Neuronal stem cell (in vitro differentiated cells): ENCODE measurements around the gene BIN1.

Source experiments
- DNase-seq: peaks from one replicate; pipeline ENCODE4 v3.0.0-alpha.2; 2013; ENCODE audit warnings: low spot score
- H2AFZ ChIP-seq: one replicate; pipeline ENCODE4 v1.6.1; 2013; ENCODE audit warnings: mild to moderate bottlenecking, low read length, inconsistent platforms
- H2AK5ac ChIP-seq: 2 replicates; pipeline ENCODE4 v1.6.1; 2013; ENCODE audit warnings: low read depth, mild to moderate bottlenecking, inconsistent platforms, low read length, moderate library complexity, mixed read lengths
- H2BK120ac ChIP-seq: 2 replicates; pipeline ENCODE4 v1.6.1; 2013; ENCODE audit warnings: low read depth, mild to moderate bottlenecking, inconsistent platforms, low read length, moderate library complexity, mixed read lengths
- H2BK12ac ChIP-seq: one replicate; pipeline ENCODE4 v1.6.1; 2013; ENCODE audit warnings: low read length, inconsistent platforms
- H2BK15ac ChIP-seq: 2 replicates; pipeline ENCODE4 v1.6.1; 2013; ENCODE audit warnings: mild to moderate bottlenecking, low read length, inconsistent platforms, mixed read lengths
- H2BK5ac ChIP-seq: one replicate; pipeline ENCODE4 v1.6.1; 2013; ENCODE audit warnings: inconsistent platforms, mild to moderate bottlenecking, low read length, moderate library complexity
- H3K14ac ChIP-seq: one replicate; pipeline ENCODE4 v1.6.1; 2013; ENCODE audit warnings: low read length, inconsistent platforms
- H3K18ac ChIP-seq: 2 replicates; pipeline ENCODE4 v1.6.1; 2013; ENCODE audit warnings: low read length, inconsistent platforms
- H3K23ac ChIP-seq: 2 replicates; pipeline ENCODE4 v1.6.1; 2013; ENCODE audit warnings: low read depth, mild to moderate bottlenecking, mixed read lengths, low read length, inconsistent platforms; ENCODE audit not compliant: poor library complexity
- H3K27ac ChIP-seq: replicated peaks from 3 replicates; pipeline ENCODE4 v1.5.1; 2013; ENCODE audit warnings: low read length, inconsistent platforms
- H3K27me3 ChIP-seq, 3 experiments: 2 replicates each; pipeline ENCODE4 v1.6.1; 2013; ENCODE audit warnings: low read length in 3 of 3, mild to moderate bottlenecking in 2 of 3, inconsistent platforms in 1 of 3, low read depth in 1 of 3, mixed read lengths in 1 of 3, moderate library complexity in 1 of 3; ENCODE audit not compliant: control insufficient read depth in 3 of 3, insufficient read depth in 3 of 3
- H3K36me3 ChIP-seq, 2 donors: replicated peaks in 1 of 2; 2 replicates each; pipeline ENCODE4 v1.6.1; 2013; ENCODE audit warnings: low read length in 2 of 2; ENCODE audit not compliant: control insufficient read depth in 2 of 2, insufficient read depth in 2 of 2
- H3K4ac ChIP-seq: 2 replicates; pipeline ENCODE4 v1.6.1; 2013; ENCODE audit warnings: inconsistent platforms, mild to moderate bottlenecking, low read length, moderate library complexity
- H3K4me1 ChIP-seq, 2 donors: 1 replicate in 1 of 2; 2 replicates in 1 of 2; pipeline ENCODE4 v1.6.1; 2013; ENCODE audit warnings: low read length in 2 of 2, low read depth in 1 of 2; ENCODE audit not compliant: control insufficient read depth in 2 of 2, insufficient read depth in 1 of 2
- H3K4me2 ChIP-seq: one replicate; pipeline ENCODE4 v1.6.1; 2013; ENCODE audit warnings: mild to moderate bottlenecking, low read length, inconsistent platforms; ENCODE audit not compliant: insufficient read depth, poor library complexity, severe bottlenecking
- H3K4me3 ChIP-seq, 2 donors: 2 replicates each; pipeline ENCODE4 v1.5.1; 2013; ENCODE audit warnings: low read length in 2 of 2, mild to moderate bottlenecking in 2 of 2, inconsistent platforms in 1 of 2, moderate library complexity in 1 of 2
- H3K79me1 ChIP-seq: one replicate; pipeline ENCODE4 v1.6.1; 2013; ENCODE audit warnings: low read depth, mild to moderate bottlenecking, inconsistent platforms, low read length, moderate library complexity
- H3K9ac ChIP-seq: one replicate; pipeline ENCODE4 v1.6.1; 2013; ENCODE audit warnings: mild to moderate bottlenecking, low read depth, low read length, inconsistent platforms; ENCODE audit not compliant: poor library complexity
- H3K9me3 ChIP-seq, 2 donors: replicated peaks in 1 of 2; 2 replicates each; pipeline versions ENCODE3 to v1.6.1; 2013; ENCODE audit warnings: low read length in 2 of 2, mild to moderate bottlenecking in 2 of 2, inconsistent platforms in 1 of 2, low read depth in 1 of 2, mixed read lengths in 1 of 2, moderate library complexity in 1 of 2; ENCODE audit not compliant: control insufficient read depth in 2 of 2, insufficient read depth in 1 of 2
- H4K8ac ChIP-seq: one replicate; pipeline ENCODE4 v1.6.1; 2013; ENCODE audit warnings: low read depth, mild to moderate bottlenecking, inconsistent platforms, low read length, moderate library complexity
- H4K91ac ChIP-seq: one replicate; pipeline ENCODE4 v1.6.1; 2013; ENCODE audit warnings: low read length, low read depth, mild to moderate bottlenecking, inconsistent platforms; ENCODE audit not compliant: poor library complexity
- WGBS, 2 donors: extraction: QIAGEN DNeasy Blood & Tissue Kit; methylation state at CpG; one replicate each; pipeline ENCODE4 v1.1.7; 2013; ENCODE audit warnings: missing lambda C conversion rate in 2 of 2, mixed read lengths in 1 of 2; ENCODE audit not compliant: insufficient read length in 2 of 2, insufficient replicate concordance in 1 of 2; ENCODE audit errors: extremely low coverage in 2 of 2; 5-methylcytosine and 5-hydroxymethylcytosine counted together

The BIN1 gene

DNA sequence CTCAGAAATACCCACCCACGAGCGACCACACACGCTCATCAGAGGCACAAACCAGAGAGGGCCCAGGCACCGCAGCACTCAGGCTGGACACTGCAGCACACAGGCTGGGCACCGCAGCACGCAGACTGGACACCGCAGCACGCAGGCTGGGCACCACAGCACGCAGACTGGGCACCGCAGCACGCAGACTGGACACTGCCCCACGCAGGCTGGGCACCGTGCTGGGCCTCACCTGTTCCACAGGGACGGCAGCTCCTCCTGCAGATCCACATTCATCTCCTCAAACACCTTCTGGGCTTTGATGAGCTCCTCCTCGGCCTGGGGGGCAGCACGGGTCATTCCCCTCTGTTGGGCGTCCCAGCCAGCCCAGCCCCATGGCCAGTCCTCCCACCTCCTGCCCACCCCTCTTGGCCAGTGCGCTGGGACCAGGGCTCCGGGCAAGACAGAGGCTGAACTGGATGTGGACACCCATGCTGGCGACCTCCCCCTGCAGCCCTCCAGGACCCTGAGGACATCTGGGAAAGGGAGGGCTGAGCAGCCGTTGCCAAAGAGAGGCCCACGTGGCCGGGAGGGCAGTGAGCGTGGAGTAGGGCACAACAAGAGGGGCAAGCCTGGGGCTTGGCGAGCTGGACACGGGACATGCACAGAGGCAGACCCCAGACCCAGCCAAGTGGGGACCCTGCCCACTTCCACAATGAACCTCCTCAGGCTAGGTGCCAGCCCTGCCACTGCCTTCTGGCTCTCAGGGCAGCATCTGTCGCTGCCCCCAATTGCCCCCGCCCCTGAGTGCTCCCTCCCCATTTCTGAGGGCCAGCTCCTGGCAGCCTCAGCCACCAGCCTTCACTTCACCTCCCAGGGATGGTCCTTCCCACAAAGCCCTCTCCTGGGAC is 43.0 kb downstream of the BIN1 start:
- Histone ChIP-seq H3K4ac (peak overlapping the region; percentile 97), H2BK120ac (peak overlapping the region; percentile 42), H3K9me3 (no peaks in the 10 kb centered on the region), H4K8ac (peak overlapping the region; percentile 4), H2BK15ac (peak overlapping the region; percentile 95), H2BK5ac (peak overlapping the region; percentile 49), H3K36me3 (peaks cover 6 to 11% of the 10 kb centered on the region in 2 donors), H2AFZ (peak overlapping the region; percentile 50), H2AK5ac (peak overlapping the region; percentile 91), H3K23ac (peak overlapping the region; percentile 97), H3K4me3 (no peak overlapping the region), H3K27me3 (no peaks in the 10 kb centered on the region), H3K27ac (peak overlapping the region; percentile 46), H3K4me1 (peaks cover 13 to 19% of the 10 kb centered on the region in 2 donors), H3K18ac (peak overlapping the region; percentile 91), H2BK12ac (peak overlapping the region; percentile 84), H3K9ac (peak overlapping the region; percentile 80), H3K14ac (peak overlapping the region; percentile 92), H3K4me2 (no peak overlapping the region), H3K79me1 (peaks cover 10% of the 10 kb centered on the region), H4K91ac (peak overlapping the region; percentile 22)
- WGBS, 2 donors = no CpG with 5 or more reads among the region's 28 CpGs
- no peak for DNase-seq

DNA sequence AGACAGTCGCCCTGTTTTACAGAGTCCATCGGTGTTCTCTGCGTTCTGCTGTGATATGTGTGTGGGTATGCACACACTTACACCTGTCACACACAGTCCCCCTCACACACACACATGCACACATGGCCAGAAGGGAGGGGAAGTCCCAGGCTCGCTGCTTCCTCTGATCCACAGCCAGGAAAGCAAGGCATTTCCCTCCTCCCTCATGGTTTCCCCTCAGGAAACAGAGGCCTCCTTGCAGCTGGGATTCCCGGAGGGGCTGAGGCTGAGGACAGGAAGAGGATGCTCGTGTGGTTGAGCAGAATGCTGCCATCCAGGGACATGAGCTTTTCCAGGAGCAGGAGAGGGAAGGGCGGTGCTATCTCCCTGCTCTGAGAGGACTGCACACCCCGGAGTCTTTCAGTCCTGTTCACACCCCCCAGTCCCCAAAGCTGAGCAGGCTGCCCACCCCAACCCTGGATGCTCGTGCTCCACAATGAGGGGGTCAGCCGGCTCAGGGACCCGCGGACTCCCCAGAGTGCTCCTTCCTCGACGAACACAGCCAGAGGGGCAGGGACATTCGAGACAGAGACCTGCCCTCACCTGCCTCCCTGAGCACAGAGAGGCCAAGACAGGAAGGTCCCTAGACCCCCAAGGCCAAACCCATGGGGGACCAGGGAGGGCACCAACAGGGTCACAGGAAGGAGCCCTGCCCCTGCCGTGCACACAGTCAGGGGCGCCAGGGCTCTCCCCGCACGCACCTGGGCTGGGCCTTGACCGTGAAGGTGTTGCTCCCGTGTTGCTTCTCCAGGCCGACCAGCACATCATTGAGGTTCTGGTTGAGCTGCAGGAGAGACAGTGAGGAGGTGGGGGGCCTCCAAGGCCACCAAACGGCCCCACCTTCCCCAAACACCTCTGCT is 45.3 kb downstream of the BIN1 start:
- Histone ChIP-seq H3K4me1 (peaks cover 12 to 16% of the 10 kb centered on the region in 2 donors), H4K91ac (no peak overlapping the region), H3K9me3 (peaks cover 0 to 3% of the 10 kb centered on the region in 2 donors), H2BK12ac (no peak overlapping the region), H3K4me3 (no peak overlapping the region), H3K14ac (peak overlapping the region; percentile 82), H2BK120ac (no peak overlapping the region), H3K36me3 (peaks cover 10% of the 10 kb centered on the region in 2 donors), H2BK5ac (peak overlapping the region; percentile 0), H3K23ac (peak overlapping the region; percentile 73), H3K18ac (peak overlapping the region; percentile 27), H3K4ac (peak overlapping the region; percentile 11), H2BK15ac (no peak overlapping the region), H3K79me1 (peaks cover 14% of the 10 kb centered on the region), H3K27me3 (no peaks in the 10 kb centered on the region), H2AK5ac (no peak overlapping the region), H3K4me2 (no peak overlapping the region), H3K9ac (no peak overlapping the region), H4K8ac (no peak overlapping the region), H2AFZ (no peak overlapping the region), H3K27ac (no peak overlapping the region)
- DNase-seq = no peak
- WGBS, 2 donors = no CpG with 5 or more reads among the region's 23 CpGs

DNA sequence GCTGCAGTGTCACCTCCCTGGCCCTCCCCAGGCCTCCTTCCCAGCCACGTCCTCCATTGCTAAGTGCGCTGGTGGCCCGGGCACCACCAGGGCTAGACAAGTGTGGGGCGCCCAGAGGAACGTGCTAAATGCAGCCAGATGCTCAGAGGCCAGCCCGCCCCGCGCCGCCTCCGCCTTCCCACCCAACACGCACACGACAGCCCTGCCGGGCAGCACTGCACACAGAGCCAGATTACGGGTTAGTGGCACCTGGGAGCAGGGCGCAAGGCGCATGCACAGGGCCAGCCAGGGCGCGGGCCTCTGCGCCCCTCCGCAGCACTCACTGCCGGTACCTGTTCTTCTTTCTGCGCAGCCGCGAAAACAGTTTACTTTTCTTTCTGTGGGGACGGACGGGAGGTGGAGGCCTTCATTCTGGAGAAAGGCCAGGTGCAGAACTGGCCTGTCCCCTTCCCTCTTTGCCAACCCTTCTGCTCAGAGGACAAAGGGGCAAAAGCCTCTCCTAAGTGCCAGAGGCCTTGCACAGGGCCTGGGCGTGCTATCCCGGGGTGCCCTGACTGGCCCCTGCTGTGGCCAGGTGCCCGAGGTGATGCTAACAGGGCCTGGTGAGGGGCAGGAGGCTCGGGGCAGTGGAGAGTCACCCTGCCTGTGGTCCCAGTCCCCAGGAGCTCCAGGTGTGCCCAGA is 46.5 kb downstream of the BIN1 start:
- Histone ChIP-seq H2BK120ac (no peak overlapping the region), H3K4me3 (no peak overlapping the region), H3K9ac (peak overlapping the region; percentile 27), H3K4ac (no peak overlapping the region), H3K36me3 (peaks cover 10 to 13% of the 10 kb centered on the region in 2 donors), H3K14ac (no peak overlapping the region), H3K4me1 (peaks cover 10 to 13% of the 10 kb centered on the region in 2 donors), H2AFZ (no peak overlapping the region), H4K8ac (no peak overlapping the region), H2BK15ac (no peak overlapping the region), H2BK5ac (no peak overlapping the region), H3K18ac (no peak overlapping the region), H3K27me3 (no peaks in the 10 kb centered on the region), H3K27ac (no peak overlapping the region), H4K91ac (no peak overlapping the region), H3K23ac (no peak overlapping the region), H2AK5ac (no peak overlapping the region), H3K4me2 (no peak overlapping the region), H3K79me1 (peaks cover 14% of the 10 kb centered on the region), H3K9me3 (peaks cover 0 to 4% of the 10 kb centered on the region in 2 donors), H2BK12ac (no peak overlapping the region)
- WGBS, 2 donors = no CpG with 5 or more reads among the region's 30 CpGs
- no peak for DNase-seq
